HepG2 (cell line): Measurements from ENCODE around the gene SRRM3. TPM values are rescaled to one million over a fixed set of nuclear protein-coding genes. Genes with fewer than 3 reads are reported as not detected.
A peak's percentile ranks its signal among the peaks of the same experiment; 100 is the strongest.

Experiments
- EZH2 ChIP-seq: conservative IDR thresholded peaks from 2 replicates; pipeline ENCODE4 v1.6.1; 2012; ENCODE audit warnings: mild to moderate bottlenecking, low read depth, low read length, moderate library complexity
- JUN ChIP-seq: sonication (generic); formaldehyde crosslinking; IDR thresholded peaks from 2 replicates; pipeline ENCODE4 v1.4.0; 2020; ENCODE audit warnings: mild to moderate bottlenecking, missing genetic modification reagents
- KDM6A ChIP-seq: IDR thresholded peaks from 2 replicates; pipeline ENCODE4 v1.6.1; 2016; ENCODE audit warnings: low read depth
- KMT2A ChIP-seq: sonication (generic); formaldehyde crosslinking; IDR thresholded peaks from 2 replicates; pipeline ENCODE4 v1.4.0; 2020; ENCODE audit warnings: missing genetic modification reagents
- MEIS1 ChIP-seq: sonication (generic); formaldehyde crosslinking; IDR thresholded peaks from 2 replicates; pipeline ENCODE4 v1.9.0; 2021; ENCODE audit warnings: mild to moderate bottlenecking, missing genetic modification reagents, moderate library complexity, borderline replicate concordance
- MYPOP ChIP-seq: sonication (generic); formaldehyde crosslinking; IDR thresholded peaks from 2 replicates; pipeline ENCODE4 v1.8.1; 2023; ENCODE audit warnings: mild to moderate bottlenecking, moderate library complexity, missing genetic modification reagents
- NFYC ChIP-seq: IDR thresholded peaks from 2 replicates; pipeline ENCODE4 v1.6.1; 2016; ENCODE audit warnings: missing genetic modification reagents, missing compliant biosample characterization
- RCOR2 ChIP-seq: IDR thresholded peaks from 2 replicates; pipeline ENCODE4 v1.6.1; 2016; ENCODE audit warnings: missing biosample characterization, missing genetic modification reagents
- RFX3 ChIP-seq: IDR thresholded peaks from 2 replicates; pipeline ENCODE4 v1.6.1; 2016; ENCODE audit warnings: missing biosample characterization, missing genetic modification reagents
- RFXAP ChIP-seq: sonication (generic); formaldehyde crosslinking; IDR thresholded peaks from 2 replicates; pipeline ENCODE4 v1.4.0; 2020; ENCODE audit warnings: missing genetic modification reagents, borderline replicate concordance
- SALL2 ChIP-seq: sonication (generic); formaldehyde crosslinking; IDR thresholded peaks from 2 replicates; pipeline ENCODE4 v1.8.1; 2023; ENCODE audit warnings: mild to moderate bottlenecking, missing genetic modification reagents, inconsistent platforms
- SATB2 ChIP-seq: sonication (generic); formaldehyde crosslinking; IDR thresholded peaks from 2 replicates; pipeline ENCODE4 v1.5.0; 2020; ENCODE audit warnings: missing genetic modification reagents
- SIX4 ChIP-seq: sonication (generic); formaldehyde crosslinking; IDR thresholded peaks from 2 replicates; pipeline ENCODE4 v1.4.0; 2020; ENCODE audit warnings: missing genetic modification reagents
- SMAD1 ChIP-seq: sonication (generic); formaldehyde crosslinking; IDR thresholded peaks from 2 replicates; pipeline ENCODE4 v1.4.0; 2020; ENCODE audit warnings: missing genetic modification reagents, low read depth, mild to moderate bottlenecking, borderline replicate concordance
- TP53 ChIP-seq: sonication (generic); formaldehyde crosslinking; conservative IDR thresholded peaks from 2 replicates; pipeline ENCODE4 v1.4.0; 2020; ENCODE audit warnings: missing genetic modification reagents
- U2AF1 ChIP-seq: fragments of 200-400 bp; formaldehyde crosslinking; optimal IDR thresholded peaks from 2 replicates; pipeline ENCODE3; 2017; ENCODE audit warnings: mild to moderate bottlenecking, low read depth, low read length
- YEATS4 ChIP-seq: sonication (generic); formaldehyde crosslinking; IDR thresholded peaks from 2 replicates; pipeline ENCODE4 v1.4.0; 2020; ENCODE audit warnings: missing genetic modification reagents, borderline replicate concordance
- ZFP36 ChIP-seq: fragments of 150-350 bp; IDR thresholded peaks from 2 replicates; pipeline ENCODE4 v1.6.1; 2018; ENCODE audit warnings: borderline replicate concordance, low read length, low read depth; ENCODE audit not compliant: partially characterized antibody
- ZMAT3 ChIP-seq: sonication (generic); formaldehyde crosslinking; conservative IDR thresholded peaks from 2 replicates; pipeline ENCODE4 v1.7.0; 2021; ENCODE audit warnings: missing genetic modification reagents
- ZNF282 ChIP-seq: fragments of 450-650 bp; IDR thresholded peaks from 2 replicates; pipeline ENCODE4 v1.6.1; 2018; ENCODE audit not compliant: partially characterized antibody
- ZNF580 ChIP-seq: IDR thresholded peaks from 2 replicates; pipeline ENCODE4 v1.6.1; 2016; ENCODE audit warnings: low read depth, borderline replicate concordance
- ZNF672 ChIP-seq: sonication (generic); formaldehyde crosslinking; IDR thresholded peaks from 2 replicates; pipeline ENCODE4 v1.8.1; 2022; ENCODE audit warnings: missing genetic modification reagents
- ZSCAN30 ChIP-seq: sonication (generic); formaldehyde crosslinking; IDR thresholded peaks from 2 replicates; pipeline ENCODE4 v1.5.0; 2020; ENCODE audit warnings: mild to moderate bottlenecking, missing genetic modification reagents
- polyA plus RNA-seq, 8 experiments: library from polyadenylated mRNA; depleted of rRNA in 3 of 8; stranded (reverse) in 7 of 8; unstranded in 1 of 8; fragments of >200 nt; fragmentation: Illumina TruSeq in 4 of 8; extraction: Trizol in 4 of 8; gene quantifications; 2 replicates each; pipeline versions ENCODE4 v1.2.1 to v1.2.3, GENCODE V29; 2011 to 2016; ENCODE audit warnings: low read depth in 4 of 8, missing spikeins in 1 of 8, mixed read lengths in 1 of 8; ENCODE audit not compliant: insufficient read depth in 1 of 8
- total RNA-seq, 5 experiments: library from RNA; depleted of rRNA; stranded (reverse); fragments of >200 nt; fragmentation: Illumina TruSeq; extraction: Trizol; gene quantifications; 2 replicates each; pipeline ENCODE4 v1.2.3, GENCODE V29; 2016; ENCODE audit warnings: low read depth in 1 of 5
- TF ChIP-seq, protein P1 (sequence below): sonication (generic); formaldehyde crosslinking; IDR thresholded peaks from 2 replicates; pipeline ENCODE4 v1.5.0; 2020; ENCODE audit warnings: missing genetic modification reagents
- TF ChIP-seq, protein P2 (sequence below): sonication (generic); formaldehyde crosslinking; IDR thresholded peaks from 2 replicates; pipeline ENCODE4 v1.5.1; 2020; ENCODE audit warnings: mild to moderate bottlenecking, missing genetic modification reagents, moderate library complexity
- TF ChIP-seq, protein P3 (sequence below): sonication (generic); formaldehyde crosslinking; IDR thresholded peaks from 2 replicates; pipeline ENCODE4 v1.4.0; 2020; ENCODE audit warnings: mild to moderate bottlenecking, low read depth, missing genetic modification reagents
- TF ChIP-seq, protein P4 (sequence below): sonication (generic); formaldehyde crosslinking; IDR thresholded peaks from 2 replicates; pipeline ENCODE4 v1.5.0; 2020; ENCODE audit warnings: mild to moderate bottlenecking, low read depth, missing genetic modification reagents, borderline replicate concordance

SRRM3 gene
- total and polyA plus RNA-seq, 2 of the 13 experiments (the other 11 are each of a cell fraction or from before 2014, with no cell fraction given), result 0.13 to 0.54 TPM

DNA sequence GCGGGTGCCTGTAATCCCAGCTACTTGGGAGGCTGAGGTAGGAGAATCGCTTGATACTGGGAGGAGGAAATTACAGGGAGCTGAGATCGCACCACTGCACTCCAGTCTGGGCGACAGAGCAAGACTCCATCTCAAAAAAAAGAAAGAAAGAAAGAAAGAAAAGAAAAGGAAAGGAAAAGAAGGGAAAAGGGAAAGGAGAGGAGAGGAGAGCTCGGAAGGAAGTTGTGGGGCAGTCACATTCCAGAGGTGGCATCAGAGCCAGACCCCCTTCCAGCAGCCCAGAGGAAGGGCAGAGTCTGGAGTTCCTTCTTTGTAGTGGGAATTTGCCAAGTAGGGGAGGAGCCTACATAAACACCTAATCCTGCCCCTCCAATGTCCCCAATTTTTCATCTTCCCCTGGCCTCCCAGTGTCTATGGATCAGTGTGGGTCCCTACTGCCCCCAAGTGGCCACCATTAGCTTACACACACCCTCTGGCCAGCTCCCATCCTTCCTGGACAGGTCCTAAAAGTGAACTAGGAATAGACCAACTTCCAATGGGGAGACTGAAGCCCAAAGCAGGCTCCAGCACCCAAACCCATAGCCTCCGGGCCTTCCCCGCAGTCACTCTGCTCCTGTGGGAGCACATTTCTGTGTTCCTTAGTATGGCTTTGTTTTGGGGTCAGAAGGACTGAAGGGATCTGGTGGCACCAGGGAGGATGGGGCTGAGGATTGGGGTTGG, 61.1 kb downstream of the SRRM3 start (continued):
- no peak for TF ChIP-seq ZSCAN30 (CRISPR knock-in tag)
- no peak for TF ChIP-seq ZMAT3 (CRISPR knock-in tag)
- no peak for TF ChIP-seq KDM6A (CRISPR knock-in tag)
- TF ChIP-seq RCOR2 (CRISPR knock-in tag), result no peak
- no peak for TF ChIP-seq JUN
- TF ChIP-seq MEIS1, result no peak
- TF ChIP-seq YEATS4 (CRISPR knock-in tag), result no peak
- TF ChIP-seq ZNF282, result no peak
- no peak for TF ChIP-seq ZNF672 (CRISPR knock-in tag)
- TF ChIP-seq, protein P1, sequence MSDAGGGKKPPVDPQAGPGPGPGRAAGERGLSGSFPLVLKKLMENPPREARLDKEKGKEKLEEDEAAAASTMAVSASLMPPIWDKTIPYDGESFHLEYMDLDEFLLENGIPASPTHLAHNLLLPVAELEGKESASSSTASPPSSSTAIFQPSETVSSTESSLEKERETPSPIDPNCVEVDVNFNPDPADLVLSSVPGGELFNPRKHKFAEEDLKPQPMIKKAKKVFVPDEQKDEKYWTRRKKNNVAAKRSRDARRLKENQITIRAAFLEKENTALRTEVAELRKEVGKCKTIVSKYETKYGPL (CRISPR knock-in tag), result no peak
- TF ChIP-seq NFYC (CRISPR knock-in tag), result no peak
- TF ChIP-seq U2AF1, result peak; percentile 35
- TF ChIP-seq ZNF580 (CRISPR knock-in tag), result no peak
- no peak for TF ChIP-seq ZFP36
- no peak for TF ChIP-seq SIX4 (CRISPR knock-in tag)
- TF ChIP-seq SMAD1 (CRISPR knock-in tag), result no peak
- TF ChIP-seq MYPOP (CRISPR knock-in tag), result no peak
- peak; percentile 52; the same call in 1 of the 2 replicates for TF ChIP-seq SALL2 (CRISPR knock-in tag)
- TF ChIP-seq, protein P2, sequence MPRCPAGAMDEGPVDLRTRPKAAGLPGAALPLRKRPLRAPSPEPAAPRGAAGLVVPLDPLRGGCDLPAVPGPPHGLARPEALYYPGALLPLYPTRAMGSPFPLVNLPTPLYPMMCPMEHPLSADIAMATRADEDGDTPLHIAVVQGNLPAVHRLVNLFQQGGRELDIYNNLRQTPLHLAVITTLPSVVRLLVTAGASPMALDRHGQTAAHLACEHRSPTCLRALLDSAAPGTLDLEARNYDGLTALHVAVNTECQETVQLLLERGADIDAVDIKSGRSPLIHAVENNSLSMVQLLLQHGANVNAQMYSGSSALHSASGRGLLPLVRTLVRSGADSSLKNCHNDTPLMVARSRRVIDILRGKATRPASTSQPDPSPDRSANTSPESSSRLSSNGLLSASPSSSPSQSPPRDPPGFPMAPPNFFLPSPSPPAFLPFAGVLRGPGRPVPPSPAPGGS, result no peak
- TF ChIP-seq RFXAP (CRISPR knock-in tag), result no peak
- TF ChIP-seq, protein P3, sequence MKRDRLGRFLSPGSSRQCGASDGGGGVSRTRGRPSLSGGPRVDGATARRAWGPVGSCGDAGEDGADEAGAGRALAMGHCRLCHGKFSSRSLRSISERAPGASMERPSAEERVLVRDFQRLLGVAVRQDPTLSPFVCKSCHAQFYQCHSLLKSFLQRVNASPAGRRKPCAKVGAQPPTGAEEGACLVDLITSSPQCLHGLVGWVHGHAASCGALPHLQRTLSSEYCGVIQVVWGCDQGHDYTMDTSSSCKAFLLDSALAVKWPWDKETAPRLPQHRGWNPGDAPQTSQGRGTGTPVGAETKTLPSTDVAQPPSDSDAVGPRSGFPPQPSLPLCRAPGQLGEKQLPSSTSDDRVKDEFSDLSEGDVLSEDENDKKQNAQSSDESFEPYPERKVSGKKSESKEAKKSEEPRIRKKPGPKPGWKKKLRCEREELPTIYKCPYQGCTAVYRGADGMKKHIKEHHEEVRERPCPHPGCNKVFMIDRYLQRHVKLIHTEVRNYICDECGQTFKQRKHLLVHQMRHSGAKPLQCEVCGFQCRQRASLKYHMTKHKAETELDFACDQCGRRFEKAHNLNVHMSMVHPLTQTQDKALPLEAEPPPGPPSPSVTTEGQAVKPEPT (CRISPR knock-in tag), result no peak
- TF ChIP-seq, protein P4, sequence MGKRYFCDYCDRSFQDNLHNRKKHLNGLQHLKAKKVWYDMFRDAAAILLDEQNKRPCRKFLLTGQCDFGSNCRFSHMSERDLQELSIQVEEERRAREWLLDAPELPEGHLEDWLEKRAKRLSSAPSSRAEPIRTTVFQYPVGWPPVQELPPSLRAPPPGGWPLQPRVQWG, result no peak
- no peak for TF ChIP-seq RFX3 (CRISPR knock-in tag)
- no peak for TF ChIP-seq SATB2
- no peak for TF ChIP-seq EZH2
- TF ChIP-seq KMT2A (CRISPR knock-in tag), result no peak
- TF ChIP-seq TP53, result no peak
